Retina (tissue), 1 donor: ENCODE measurements around the gene TEKT4.
"Not testable (repeated sequence)": the region's sequence is repeated elsewhere in the genome, so short reads cannot be mapped to it uniquely, and the experiment has no call there.

Source experiments
- DNase-seq: peaks from one replicate; pipeline ENCODE4 v3.0.0-alpha.2; 2016

Gene TEKT4, protein sequence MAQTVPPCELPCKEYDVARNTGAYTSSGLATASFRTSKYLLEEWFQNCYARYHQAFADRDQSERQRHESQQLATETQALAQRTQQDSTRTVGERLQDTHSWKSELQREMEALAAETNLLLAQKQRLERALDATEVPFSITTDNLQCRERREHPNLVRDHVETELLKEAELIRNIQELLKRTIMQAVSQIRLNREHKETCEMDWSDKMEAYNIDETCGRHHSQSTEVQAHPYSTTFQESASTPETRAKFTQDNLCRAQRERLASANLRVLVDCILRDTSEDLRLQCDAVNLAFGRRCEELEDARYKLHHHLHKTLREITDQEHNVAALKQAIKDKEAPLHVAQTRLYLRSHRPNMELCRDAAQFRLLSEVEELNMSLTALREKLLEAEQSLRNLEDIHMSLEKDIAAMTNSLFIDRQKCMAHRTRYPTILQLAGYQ

DNA sequence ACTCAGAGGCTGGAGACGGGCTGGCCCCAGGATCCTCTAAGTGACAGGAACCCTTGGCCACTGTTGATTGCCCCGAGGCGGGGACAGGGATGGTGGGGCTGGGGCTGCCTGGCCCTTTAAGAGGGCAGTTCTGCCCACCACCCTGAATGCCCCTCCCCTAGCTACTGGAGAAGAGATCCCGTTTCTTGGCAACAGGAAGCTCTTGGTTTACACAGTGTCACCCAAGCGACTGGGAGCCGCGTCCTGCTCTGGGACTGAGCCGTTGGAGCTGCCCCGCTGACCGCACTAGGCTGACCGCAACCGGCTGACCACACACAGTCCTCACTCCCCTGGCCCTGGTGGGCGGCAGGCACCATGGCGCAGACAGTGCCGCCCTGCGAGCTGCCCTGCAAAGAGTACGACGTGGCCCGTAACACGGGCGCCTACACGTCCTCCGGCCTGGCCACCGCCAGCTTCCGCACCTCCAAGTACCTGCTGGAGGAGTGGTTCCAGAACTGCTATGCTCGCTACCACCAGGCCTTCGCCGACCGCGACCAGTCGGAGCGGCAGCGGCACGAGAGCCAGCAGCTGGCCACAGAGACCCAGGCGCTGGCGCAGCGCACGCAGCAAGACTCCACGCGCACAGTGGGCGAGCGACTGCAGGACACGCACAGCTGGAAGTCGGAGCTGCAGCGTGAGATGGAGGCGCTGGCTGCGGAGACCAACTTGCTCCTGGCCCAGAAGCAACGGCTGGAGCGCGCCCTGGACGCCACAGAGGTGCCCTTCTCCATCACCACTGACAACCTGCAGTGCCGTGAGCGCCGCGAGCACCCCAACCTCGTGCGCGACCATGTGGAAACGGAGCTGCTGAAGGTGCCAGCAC is at the start of gene TEKT4:
Gene TEKT4, plus strand, starts transcription at position 205 of the 862 bp plus-strand sequence. Its CDS starts 150 bp downstream, at position 355.
- DNase-seq = peak; percentile 76

DNA sequence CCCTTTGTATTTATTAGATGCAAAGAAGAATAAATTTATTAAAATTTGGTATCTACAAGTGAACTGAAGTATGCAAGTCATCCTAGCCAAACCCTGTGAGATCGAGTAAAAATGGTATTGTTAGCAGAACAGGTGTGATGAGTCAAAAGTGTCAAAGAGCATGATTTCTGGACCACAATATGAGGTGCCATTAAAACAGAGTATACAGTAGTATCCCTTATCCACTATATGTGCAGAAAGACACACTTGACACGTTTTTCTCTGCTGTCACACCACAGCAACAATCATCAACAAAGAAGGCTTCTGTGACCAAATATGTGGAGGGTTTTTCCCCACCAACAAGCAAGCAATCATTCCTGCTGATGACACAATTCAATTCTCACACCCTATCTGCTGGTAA is 32.0 kb upstream of the TEKT4 start:
- DNase-seq = not testable (repeated sequence)

DNA sequence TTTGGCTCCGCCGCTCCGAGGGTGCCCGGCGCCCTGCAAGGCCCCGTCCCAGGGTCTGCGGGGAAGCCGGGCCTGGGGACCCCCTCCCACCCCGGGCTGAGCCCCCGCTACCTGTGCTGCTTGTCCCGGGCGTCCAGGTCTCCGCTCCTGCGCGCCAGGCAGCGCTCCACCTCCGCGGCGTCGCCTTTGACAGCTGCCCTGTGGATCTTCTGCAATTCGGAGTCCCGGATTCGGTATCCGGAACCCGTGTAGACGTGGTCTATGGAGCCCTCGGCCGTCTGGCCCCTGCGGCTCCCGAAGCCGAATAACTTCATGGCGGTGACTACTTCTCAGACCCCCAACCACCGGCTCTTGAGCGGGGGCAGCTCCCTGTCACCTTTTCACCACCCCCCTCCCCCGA is 14.4 kb upstream of the TEKT4 start:
- DNase-seq = not testable (repeated sequence)

DNA sequence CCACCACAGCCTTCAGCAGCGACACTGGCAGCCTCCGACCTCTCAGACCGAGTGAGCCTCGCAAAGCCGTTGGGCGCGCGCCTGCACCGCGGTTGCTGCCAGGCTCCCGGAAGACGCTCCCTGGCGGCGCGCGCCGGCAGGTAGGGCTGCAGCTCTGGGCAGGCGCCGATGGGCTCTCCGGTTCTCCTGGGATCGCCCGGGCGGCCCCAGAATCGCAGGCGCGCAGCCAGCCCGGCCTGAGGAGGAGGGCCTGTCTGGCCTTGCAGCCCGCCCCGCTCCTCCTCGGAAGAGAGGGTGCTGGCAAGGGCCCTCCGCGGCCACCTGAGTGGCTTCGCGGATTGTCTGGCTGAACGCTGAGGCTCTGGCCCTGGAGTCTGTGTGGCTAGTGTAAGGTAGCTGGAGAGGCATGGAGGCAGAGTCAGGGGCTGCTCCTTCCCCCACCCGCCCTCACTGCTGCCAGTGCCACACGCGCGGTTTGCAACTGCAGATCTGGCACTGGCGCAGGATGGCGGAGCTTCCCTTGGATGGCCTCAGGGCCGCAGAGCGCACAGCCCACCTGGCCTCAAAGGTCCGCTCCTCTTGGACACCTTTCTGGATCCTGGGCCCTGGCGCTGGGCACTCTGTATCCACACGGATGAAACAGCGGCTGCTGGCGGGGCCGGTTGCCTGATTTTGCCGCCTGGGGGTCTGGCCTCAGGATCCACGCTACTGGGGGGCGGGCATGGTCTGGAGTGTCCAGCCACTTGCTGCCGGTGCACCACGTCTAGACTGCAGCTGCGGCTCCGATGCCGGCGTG is 13.7 kb upstream of the TEKT4 start:
- peak; percentile 75 for DNase-seq

DNA sequence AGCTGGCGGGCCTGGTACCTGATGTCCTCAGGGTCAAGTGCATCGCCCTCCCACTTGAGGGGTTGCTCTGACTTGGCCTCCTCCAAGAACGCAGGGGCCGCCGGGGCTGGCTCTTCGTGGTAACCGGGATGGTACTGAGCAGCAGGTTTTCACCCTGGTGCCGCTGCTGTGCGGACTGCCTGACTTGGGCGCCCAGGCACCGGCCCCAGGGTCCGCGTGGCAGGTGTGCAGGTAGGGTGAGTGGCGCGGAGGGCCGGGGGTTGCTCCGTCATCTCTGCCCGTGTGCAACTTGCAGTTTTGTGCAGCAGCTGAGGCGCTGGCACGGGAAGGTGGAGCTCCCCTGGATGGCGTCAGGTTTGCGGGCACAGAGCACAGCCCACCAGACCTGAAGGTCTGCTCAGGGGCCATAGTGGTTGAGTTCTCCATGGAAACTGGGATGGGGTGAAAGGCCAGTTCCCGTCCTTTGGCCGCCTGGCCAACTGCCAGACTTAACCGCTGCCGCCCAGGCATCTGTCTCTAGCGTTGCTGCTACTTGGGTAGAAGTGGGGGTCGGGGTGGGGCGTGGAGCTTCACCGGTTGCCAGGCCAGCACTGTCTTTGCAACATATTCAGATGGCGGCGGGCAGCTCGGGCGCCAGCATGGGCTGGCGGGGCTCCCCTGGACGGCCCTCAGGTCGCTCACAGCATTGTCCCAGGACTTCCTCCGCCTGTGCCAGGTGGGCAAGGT is 12.9 kb upstream of the TEKT4 start:
- peak; percentile 42 for DNase-seq

DNA sequence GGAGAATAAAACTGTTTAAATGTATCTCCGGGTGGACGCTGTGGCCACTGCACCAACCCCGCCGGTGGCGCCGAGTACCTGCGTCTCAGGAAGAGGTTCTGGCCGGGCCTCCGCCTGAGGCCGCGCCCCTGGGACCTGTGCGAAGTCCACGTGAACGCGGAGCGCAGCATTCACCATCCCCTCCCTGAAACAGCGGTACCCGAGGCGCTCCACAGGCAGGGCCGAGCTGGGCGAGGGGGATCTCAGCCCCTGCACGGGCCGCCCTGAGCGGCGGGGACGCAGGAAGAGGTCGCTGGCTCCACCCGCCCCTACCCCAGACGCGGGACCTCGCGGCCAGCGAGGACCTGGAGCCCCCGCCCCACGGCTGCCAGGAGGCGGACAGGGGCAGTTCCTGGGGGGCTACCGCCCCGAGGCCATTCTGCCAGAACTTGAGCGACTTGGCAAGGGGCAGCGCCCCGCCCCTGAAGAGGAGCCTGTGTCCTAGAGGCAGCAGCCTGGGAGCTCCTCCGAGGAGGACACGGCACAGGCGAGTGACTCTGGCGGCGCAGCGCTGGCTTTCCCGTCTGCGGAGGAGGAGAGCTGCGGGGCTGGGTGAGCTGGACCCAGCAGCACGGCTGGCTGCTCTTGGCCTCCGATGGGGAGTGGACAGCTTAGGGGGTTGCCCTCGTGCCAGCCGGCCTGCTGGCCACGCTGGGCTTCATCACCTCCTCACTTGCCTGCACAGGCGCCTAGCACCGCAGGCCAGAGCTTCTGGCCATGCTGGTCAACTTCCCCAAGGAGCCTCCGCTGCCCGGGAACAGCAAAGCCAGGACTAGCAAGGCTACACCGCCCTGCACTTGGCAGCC is 9.7 kb upstream of the TEKT4 start:
- DNase-seq = peak; percentile 82

DNA sequence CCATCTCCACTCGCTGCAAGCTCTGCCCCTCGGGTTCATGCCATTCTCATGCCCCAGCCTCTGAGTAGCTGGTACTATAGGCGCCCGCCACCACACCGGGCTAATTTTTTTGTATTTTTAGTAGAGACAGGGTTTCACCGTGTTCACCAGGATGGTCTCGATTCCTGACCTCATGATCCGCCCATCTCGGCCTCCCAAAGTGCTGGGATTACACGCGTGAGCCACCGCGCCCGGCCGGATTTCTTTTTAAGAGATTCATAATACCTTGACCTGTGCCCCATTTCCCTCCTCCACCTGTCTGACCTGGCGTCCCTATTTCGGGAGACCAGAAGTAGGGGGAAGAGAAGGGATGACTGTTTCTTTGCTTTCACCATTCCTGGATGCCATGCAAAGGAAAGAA is 8.3 kb upstream of the TEKT4 start:
- DNase-seq = not testable (repeated sequence)

DNA sequence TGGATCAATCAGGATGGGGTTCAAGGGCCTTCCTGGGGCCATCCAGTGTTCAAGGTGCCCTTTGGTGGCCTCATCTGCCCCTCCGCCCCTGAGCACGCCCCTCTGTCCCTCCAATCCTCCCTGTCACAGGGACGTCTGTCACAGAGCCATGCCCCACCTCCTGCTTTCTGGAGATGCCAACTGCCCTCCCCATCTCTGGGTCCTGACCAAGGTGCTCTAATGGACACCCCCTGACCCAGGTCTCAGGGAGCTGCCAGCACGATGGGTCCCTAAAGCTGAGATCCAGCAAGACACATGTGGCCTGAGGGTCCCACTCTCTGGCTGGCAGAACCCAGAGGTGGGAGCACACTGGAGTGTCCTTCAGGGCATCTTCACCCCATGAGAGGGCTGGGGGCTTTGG is 2.1 kb upstream of the TEKT4 start:
- DNase-seq = no peak

DNA sequence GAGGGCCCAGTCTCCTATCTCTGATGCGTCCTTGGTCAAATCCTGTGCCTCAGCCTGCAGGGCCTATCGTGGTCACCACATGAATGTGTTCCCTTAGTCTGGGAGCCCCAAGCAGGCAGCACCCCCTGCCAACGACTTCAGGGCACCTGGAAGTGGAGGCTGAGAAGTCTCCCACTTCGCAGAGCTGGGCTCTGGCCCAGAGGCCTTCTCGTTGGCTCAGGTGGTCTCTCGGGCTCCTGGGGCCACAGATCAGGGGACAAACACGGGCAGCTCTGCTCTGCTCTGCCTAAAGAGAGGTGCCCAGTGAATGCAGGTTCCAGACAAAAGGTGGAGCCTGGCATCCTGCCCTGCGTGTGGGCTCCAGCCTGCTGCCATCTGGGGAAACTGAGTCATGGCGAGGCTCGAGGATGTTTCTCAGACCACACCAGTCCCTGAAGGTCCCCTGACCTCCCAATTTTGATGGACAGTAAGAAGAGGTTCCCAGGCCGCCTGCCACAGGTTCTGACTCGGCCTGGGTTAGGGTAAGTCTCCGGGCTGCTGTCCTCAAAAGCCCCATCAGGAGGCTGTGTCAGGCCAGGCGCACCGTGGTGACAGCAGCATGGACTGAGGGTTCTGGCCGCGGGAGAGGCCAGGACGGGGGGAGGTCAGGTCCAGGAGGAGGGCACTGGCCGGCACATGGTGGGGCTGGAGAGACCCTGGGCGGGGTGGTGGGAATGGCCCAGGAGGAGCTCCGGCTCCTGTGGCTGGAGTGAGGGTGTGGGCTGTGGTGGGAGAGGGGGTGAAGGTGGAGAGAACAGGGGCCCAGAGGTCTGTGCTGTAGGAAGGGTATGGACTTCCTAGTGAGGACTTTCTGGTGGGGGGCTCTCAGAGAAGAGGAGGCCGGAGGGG is 1.4 kb upstream of the TEKT4 start:
- DNase-seq = no peak

DNA sequence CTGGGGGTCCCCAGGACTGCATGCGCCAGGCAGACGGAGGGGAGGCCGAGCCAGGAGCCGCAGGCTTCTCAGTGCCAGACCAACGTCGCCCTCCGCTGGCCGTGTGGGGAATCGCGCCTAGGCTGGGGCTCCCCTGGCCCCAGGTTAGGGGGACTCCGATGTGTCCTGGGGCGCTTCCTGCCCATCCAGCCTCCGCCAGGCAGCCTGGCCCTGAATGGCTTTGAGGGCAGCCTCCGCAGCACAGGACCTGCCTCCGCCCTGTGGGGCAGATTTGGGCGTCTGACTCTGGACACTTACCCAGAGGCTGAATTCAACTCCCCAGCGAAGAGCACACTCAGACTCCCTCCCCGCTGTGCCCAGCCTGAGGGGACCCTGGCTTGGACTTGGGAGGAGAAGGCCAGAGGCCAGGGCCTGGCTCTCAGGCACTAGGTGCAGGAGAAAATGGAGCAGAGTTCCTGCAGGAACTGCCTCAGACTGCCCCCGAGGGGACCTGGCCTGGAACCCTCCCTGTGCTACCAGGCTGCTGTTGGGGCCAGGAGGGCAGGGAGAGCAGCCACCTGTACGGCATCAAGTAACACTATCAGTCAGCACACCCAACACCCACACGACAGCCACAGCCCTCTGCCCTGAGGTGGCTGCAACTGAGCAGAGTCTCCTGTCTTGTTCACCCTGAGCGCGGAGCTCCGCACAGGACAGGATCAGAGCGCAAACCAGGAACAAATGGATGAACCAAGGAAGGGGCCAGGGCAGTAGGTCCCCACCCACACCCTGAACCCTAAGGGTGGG is 597 bp upstream of the TEKT4 start:
- peak; percentile 59 for DNase-seq

DNA sequence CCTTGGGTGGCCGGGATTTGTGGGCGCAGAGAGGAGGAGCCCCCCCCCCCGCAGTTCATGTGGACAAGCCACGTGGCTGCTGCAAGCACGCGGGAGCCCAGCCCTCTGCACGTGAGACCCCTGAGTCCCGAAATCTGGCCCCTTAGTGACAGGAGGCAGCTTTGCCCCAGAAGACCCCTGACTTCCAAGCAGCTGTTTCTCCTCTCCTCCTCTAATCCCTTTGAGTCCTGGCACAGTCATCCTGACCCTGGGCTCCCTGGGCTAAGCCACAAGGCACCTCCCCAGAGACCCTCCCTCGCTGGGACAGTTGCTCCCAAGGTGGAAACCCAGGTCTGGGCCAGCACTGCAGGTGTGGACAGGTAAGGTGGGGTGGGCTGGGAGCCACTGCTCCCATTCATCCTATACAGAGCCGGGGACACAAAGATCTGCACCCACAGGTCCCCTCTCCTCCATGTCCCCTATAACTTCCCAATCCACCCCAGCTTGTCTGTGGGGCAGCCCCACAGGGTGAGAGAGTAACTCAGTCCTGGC is 923 bp downstream of the TEKT4 start:
- DNase-seq = peak; percentile 30

DNA sequence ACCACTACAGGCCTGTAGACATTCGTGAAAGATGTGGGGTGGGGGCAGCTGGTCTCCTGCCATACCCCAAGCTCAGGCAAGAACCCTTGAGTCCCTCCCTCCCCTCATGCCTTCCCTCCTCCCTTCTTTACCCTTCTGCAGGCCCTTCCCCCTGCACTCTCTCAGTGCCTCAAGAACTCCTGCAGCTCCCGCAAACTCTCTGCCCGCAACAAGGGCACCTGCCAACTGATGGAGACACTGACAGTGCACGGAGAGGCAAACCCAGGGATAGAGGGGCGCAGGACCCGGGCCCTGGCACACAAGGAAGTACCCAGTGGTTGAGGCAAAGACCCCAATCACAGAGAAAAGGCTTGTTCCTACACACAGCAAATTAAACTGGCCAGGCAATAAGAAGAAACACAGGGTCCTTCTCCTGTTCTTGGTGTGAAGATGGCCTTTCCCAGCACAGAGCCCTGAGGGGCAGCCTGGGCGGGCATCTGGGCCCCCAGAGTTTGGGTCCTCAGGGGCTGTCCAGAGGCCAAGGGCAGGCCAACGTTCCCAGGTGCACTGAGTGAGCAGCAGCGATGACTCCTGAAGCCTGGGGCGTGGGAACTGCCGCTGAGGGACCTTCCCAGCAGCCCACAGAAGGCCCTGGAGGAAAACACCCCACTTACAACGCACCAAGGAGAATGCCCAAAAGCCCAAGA is 1.6 kb downstream of the TEKT4 start:
- DNase-seq = no peak

DNA sequence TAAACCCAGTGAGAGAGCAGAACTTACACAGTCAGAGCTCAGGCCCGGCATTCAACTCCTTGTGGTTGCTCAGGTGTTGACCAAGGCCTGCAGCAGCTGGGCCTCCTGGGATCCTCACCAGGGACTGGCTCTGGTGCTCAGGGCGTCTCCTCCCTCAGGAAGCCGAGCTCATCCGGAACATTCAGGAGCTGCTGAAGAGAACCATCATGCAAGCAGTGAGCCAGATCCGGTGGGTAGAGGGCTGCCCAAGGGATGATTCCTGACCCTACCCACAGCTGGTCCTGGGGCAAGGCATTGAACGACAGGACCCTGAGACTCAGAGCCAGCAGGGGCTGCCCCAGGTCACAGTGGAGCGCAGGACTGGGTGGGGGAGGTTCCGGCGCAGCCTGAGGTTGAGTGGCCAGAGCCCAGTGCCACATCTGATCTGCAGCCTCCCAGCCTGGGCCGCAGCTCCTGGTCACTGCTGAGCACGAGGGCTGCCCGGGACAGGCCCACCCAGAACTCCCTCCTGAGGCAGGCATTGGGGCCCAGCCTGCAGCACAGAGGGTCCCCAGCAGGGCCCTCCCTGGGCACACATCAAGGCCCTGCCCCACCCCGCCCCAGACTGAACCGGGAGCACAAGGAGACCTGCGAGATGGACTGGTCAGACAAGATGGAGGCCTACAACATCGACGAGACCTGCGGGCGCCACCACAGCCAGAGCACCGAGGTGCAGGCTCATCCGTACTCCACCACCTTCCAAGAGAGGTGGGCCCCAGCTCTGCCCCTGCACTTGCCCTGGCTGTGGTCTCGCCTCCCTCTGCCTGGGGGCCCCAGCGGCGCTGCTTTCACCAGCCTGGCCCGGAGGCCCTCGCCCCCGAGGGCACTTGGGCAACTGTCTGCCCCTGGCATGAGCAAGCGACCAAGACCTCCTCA is 2.4 kb downstream of the TEKT4 start:
- DNase-seq = no peak

DNA sequence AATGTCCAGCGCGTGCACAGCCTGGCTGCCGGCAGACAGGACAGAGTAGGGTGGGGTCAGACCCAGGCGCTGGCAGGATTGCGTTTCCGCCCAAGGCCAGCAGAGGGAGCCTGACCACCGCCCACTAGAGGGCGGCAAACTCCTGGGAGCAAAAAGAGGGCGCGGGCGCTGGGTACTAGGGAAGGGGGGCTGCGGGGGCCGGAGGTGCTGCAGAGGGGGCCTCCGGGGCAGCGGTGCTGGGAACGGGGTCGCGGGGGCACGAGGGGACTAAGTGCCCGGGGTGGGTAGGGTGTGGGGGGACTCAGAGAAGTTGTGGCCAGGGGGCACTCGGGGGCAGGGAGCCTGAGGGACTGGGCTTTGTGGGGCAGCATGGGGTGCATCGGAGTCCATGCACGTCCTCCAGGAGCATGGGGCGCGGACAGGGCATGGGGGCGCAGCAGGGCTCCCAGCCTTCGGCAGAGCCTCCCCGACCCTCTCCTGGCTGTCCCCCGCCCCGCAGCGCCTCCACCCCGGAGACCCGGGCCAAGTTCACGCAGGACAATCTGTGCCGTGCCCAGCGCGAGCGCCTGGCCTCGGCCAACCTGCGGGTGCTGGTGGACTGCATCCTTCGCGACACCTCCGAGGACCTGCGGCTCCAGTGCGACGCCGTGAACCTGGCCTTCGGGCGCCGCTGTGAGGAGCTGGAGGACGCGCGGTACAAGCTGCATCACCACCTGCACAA is 3.2 kb downstream of the TEKT4 start:
- DNase-seq = peak; percentile 85

DNA sequence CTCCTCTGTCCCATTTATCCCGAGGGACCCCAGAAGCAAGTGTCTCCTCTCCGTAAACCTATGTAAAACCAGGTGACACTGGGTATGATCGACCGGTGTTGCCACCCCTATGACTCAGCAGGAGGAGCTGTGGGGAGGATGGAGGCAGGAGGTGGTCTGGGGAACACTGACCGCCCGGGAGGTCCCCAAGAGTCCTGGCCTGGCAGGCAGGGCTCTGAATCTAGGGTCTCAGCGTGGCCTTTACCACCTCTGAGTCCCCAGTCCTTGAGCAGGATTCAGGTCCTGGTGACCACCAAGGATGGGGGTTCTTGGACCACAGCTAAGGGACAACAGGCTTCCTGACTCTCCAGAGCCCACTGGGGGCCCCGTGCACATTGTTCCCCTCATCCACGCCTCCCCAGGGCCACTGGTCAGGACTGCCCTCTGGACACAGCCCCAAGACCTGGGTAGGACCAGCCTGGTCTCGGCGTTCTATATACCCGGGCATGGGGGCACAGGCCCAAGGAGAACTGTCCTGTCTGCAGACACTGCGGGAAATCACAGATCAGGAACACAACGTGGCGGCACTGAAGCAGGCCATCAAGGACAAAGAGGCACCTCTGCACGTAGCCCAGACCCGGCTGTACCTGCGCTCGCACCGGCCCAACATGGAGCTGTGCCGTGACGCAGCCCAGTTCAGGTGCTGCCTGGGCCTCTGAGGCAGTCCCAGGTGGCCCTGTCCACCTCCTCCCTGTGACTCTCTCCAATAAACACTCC is 4.0 kb downstream of the TEKT4 start:
- DNase-seq = no peak
